Measurements from ENCODE around the gene SPATA20. TPM values are rescaled to one million over a fixed set of nuclear protein-coding genes. Genes with fewer than 3 reads are reported as not detected.

SPATA20 gene
- total and polyA plus RNA-seq, 4 donors, result 15.6 to 42.4 (median 19.6) TPM

DNA sequence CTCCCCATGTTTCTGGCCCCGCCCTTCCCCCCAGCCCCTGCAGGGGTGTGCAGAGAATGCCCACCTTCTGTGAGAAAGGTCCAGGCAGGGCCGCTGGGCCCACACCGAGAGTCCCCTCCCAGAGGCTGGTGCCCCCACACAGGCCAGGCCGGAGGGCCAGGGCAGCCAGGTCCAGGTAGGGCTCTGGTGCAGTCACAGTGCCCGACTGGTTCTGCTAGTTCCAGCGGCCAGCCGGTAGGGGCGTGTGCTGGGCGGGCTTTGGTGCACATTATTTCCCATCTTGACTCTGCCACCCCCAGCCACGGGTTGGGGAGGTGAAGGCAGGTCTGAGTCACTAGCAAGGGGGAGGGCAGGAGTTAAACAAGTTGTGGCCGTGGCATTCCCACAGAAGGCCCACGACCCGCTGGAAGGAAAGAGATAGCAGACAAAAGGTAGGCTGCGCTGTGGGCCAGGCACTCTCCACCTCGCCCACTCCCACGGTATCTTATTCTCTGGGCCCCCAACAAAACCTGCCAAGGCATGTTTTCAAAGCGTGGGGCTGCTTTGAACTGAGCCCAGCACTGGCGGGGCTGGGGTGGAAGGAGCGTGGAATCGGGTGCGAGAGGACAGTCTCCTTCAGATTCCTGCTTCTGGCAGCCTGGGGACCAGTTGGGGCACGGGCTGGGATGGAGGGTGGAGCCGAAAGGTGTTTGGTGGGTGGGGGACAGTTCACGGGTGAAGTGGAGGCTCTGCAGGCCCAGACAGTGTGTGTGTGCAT is 12.6 kb upstream of the SPATA20 start:
- Histone ChIP-seq H3K27ac (ENCODE audit: low read depth in 1 of 2, low read length in 2 of 2) (no peak overlapping the region), H3K36me3 (ENCODE audit: control insufficient read depth in 4 of 4, insufficient read depth in 3 of 4, low read depth in 1 of 4, low read length in 3 of 4) (no peaks in the 10 kb centered on the region), H3K9me3 (ENCODE audit: control insufficient read depth in 4 of 4, low read length in 3 of 4) (no peaks in the 10 kb centered on the region), H3K9ac (ENCODE audit: low read depth in 1 of 2, low read length in 2 of 2) (no peak overlapping the region), H3K27me3 (ENCODE audit: control insufficient read depth in 4 of 4, insufficient read depth in 4 of 4, low read length in 3 of 4) (peaks cover 0 to 13% (median 4%) of the 10 kb centered on the region in 4 donors), H3K4me3 (ENCODE audit: low read depth in 1 of 3, low read length in 3 of 3) (no peak overlapping the region), H3K4me1 (ENCODE audit: control insufficient read depth in 4 of 4, insufficient read depth in 4 of 4, low read length in 3 of 4) (peaks cover 1 to 13% (median 6%) of the 10 kb centered on the region in 4 donors)
- DNase-seq (ENCODE audit: low spot score), result no peak
- TF ChIP-seq NR2F2 (IDR thresholded peaks at IDR 0.05) (no peak), TAF1 (conservative IDR thresholded peaks at IDR 0.05) (no peak), RAD21 (IDR thresholded peaks at IDR 0.05) (no peak), EGR1 (IDR thresholded peaks at IDR 0.05; ENCODE audit: low read depth in 2 of 2) (no peak)
- TF ChIP-seq, protein P1, sequence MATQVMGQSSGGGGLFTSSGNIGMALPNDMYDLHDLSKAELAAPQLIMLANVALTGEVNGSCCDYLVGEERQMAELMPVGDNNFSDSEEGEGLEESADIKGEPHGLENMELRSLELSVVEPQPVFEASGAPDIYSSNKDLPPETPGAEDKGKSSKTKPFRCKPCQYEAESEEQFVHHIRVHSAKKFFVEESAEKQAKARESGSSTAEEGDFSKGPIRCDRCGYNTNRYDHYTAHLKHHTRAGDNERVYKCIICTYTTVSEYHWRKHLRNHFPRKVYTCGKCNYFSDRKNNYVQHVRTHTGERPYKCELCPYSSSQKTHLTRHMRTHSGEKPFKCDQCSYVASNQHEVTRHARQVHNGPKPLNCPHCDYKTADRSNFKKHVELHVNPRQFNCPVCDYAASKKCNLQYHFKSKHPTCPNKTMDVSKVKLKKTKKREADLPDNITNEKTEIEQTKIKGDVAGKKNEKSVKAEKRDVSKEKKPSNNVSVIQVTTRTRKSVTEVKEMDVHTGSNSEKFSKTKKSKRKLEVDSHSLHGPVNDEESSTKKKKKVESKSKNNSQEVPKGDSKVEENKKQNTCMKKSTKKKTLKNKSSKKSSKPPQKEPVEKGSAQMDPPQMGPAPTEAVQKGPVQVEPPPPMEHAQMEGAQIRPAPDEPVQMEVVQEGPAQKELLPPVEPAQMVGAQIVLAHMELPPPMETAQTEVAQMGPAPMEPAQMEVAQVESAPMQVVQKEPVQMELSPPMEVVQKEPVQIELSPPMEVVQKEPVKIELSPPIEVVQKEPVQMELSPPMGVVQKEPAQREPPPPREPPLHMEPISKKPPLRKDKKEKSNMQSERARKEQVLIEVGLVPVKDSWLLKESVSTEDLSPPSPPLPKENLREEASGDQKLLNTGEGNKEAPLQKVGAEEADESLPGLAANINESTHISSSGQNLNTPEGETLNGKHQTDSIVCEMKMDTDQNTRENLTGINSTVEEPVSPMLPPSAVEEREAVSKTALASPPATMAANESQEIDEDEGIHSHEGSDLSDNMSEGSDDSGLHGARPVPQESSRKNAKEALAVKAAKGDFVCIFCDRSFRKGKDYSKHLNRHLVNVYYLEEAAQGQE (IDR thresholded peaks at IDR 0.05), result no peak
- TF ChIP-seq, protein P2, sequence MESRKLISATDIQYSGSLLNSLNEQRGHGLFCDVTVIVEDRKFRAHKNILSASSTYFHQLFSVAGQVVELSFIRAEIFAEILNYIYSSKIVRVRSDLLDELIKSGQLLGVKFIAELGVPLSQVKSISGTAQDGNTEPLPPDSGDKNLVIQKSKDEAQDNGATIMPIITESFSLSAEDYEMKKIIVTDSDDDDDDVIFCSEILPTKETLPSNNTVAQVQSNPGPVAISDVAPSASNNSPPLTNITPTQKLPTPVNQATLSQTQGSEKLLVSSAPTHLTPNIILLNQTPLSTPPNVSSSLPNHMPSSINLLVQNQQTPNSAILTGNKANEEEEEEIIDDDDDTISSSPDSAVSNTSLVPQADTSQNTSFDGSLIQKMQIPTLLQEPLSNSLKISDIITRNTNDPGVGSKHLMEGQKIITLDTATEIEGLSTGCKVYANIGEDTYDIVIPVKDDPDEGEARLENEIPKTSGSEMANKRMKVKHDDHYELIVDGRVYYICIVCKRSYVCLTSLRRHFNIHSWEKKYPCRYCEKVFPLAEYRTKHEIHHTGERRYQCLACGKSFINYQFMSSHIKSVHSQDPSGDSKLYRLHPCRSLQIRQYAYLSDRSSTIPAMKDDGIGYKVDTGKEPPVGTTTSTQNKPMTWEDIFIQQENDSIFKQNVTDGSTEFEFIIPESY (IDR thresholded peaks at IDR 0.05), result no peak
- 70% methylated on average over 24 of the region's 24 CpGs for WGBS

- H3K4me3 ChIP-seq (ENCODE audit: low read depth in 1 of 3, low read length in 3 of 3), result no peak overlapping the region
- TF ChIP-seq RXRA (IDR thresholded peaks at IDR 0.05) (no peak), SP1 (IDR thresholded peaks at IDR 0.05) (no peak), FOXA2 (IDR thresholded peaks at IDR 0.05) (no peak), HNF4G (IDR thresholded peaks at IDR 0.05) (no peak), TAF1 (conservative IDR thresholded peaks at IDR 0.05) (no peak), NR2F2 (IDR thresholded peaks at IDR 0.05) (no peak), CTCF (IDR thresholded peaks at IDR 0.05; ENCODE audit: low read depth, low read length, missing input control) (no peak), JUND (IDR thresholded peaks at IDR 0.05) (no peak), GABPA (IDR thresholded peaks at IDR 0.05 in 1 of 2, conservative IDR thresholded peaks at IDR 0.05 in 1 of 2) (no peak), MAX (IDR thresholded peaks at IDR 0.05) (no peak), YY1 (IDR thresholded peaks at IDR 0.05) (no peak), HNF4A (conservative IDR thresholded peaks at IDR 0.05) (no peak), EGR1 (IDR thresholded peaks at IDR 0.05; ENCODE audit: low read depth in 2 of 2) (no peak), RAD21 (IDR thresholded peaks at IDR 0.05) (no peak), FOXA1 (IDR thresholded peaks at IDR 0.05) (no peak)
- TF ChIP-seq, protein P2 (IDR thresholded peaks at IDR 0.05), result no peak
- TF ChIP-seq, protein P3, sequence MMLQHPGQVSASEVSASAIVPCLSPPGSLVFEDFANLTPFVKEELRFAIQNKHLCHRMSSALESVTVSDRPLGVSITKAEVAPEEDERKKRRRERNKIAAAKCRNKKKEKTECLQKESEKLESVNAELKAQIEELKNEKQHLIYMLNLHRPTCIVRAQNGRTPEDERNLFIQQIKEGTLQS (IDR thresholded peaks at IDR 0.05), result no peak
- TF ChIP-seq, protein P1 (IDR thresholded peaks at IDR 0.05), result no peak
- H3K9me3 ChIP-seq (ENCODE audit: control insufficient read depth in 4 of 4, low read length in 3 of 4), result no peaks in the 10 kb centered on the region
- no peak overlapping the region for H3K27ac ChIP-seq (ENCODE audit: low read depth in 1 of 2, low read length in 2 of 2)
- H3K27me3 ChIP-seq (ENCODE audit: control insufficient read depth in 4 of 4, insufficient read depth in 4 of 4, low read length in 3 of 4), result peaks cover 0 to 13% (median 4%) of the 10 kb centered on the region in 4 donors
- H3K36me3 ChIP-seq (ENCODE audit: control insufficient read depth in 4 of 4, insufficient read depth in 3 of 4, low read depth in 1 of 4, low read length in 3 of 4), result no peaks in the 10 kb centered on the region
- H3K4me1 ChIP-seq (ENCODE audit: control insufficient read depth in 4 of 4, insufficient read depth in 4 of 4, low read length in 3 of 4), result peaks cover 1 to 13% (median 6%) of the 10 kb centered on the region in 4 donors
- H3K9ac ChIP-seq (ENCODE audit: low read depth in 1 of 2, low read length in 2 of 2), result no peak overlapping the region
- DNase-seq (ENCODE audit: low spot score), result no peak
- 92% methylated on average over 2 of the region's 2 CpGs for WGBS
Measured at GRCh38 chr17:50534979-50535326, 12.0 kb upstream of the SPATA20 start.
